ENCODE results near the gene SLCO1B3.

The SLCO1B3 gene

DNA sequence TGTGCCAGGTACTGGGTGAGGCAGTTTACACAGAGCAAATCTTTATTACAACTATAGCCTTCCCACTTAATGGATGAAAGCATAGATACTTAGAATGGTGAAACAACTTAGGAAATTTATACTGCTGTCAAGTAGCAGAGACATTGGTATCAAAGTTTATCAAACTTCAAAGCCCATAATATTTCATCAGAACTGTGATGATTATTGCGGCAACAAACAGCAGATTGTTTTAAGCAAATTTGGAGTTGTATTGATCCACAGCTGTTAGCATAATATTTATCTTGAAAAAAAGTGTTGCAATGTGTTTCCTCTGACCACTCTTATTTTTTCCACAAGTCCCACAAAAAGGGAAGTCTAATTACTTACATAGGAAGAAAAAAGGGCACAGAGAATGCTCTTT lies 2.0 kb upstream of the SLCO1B3 start:
- no peaks in the 10 kb centered on the region for H3K36me3 ChIP-seq (ENCODE audit: control insufficient read depth, insufficient read depth, low read length, severe bottlenecking)
- H3K27me3 ChIP-seq (replicated peaks; ENCODE audit: control insufficient read depth, insufficient read depth, low read length) = peaks cover 5% of the 10 kb centered on the region
- H3K9ac ChIP-seq (ENCODE audit: low read length) = no peak overlapping the region
- peaks cover 4% of the 10 kb centered on the region for H3K4me1 ChIP-seq (ENCODE audit: control insufficient read depth, insufficient read depth, low read length)
- no peak overlapping the region for H3K4me3 ChIP-seq (ENCODE audit: low read length)
- DNase-seq (ENCODE audit: low read depth) = no peak
- H3K9me3 ChIP-seq (ENCODE audit: control insufficient read depth, low read length) = no peaks in the 10 kb centered on the region

GRCh38 chr12:20815574-20815973 lies 5.1 kb downstream of the SLCO1B3 start:
- H3K4me1 ChIP-seq (ENCODE audit: control insufficient read depth, insufficient read depth, low read length) = no peaks in the 10 kb centered on the region
- no peak overlapping the region for H3K4me3 ChIP-seq (ENCODE audit: low read length)
- no peak for DNase-seq (ENCODE audit: low read depth)
- no peaks in the 10 kb centered on the region for H3K27me3 ChIP-seq (replicated peaks; ENCODE audit: control insufficient read depth, insufficient read depth, low read length)
- H3K9me3 ChIP-seq (ENCODE audit: control insufficient read depth, low read length) = no peaks in the 10 kb centered on the region
- no peak overlapping the region for H3K9ac ChIP-seq (ENCODE audit: low read length)
- no peaks in the 10 kb centered on the region for H3K36me3 ChIP-seq (ENCODE audit: control insufficient read depth, insufficient read depth, low read length, severe bottlenecking)

GRCh38 chr12:20822415-20822814 lies 11.9 kb downstream of the SLCO1B3 start:
- no peak for DNase-seq (ENCODE audit: low read depth)
- no peaks in the 10 kb centered on the region for H3K9me3 ChIP-seq (ENCODE audit: control insufficient read depth, low read length)
- no peak overlapping the region for H3K4me3 ChIP-seq (ENCODE audit: low read length)
- no peaks in the 10 kb centered on the region for H3K36me3 ChIP-seq (ENCODE audit: control insufficient read depth, insufficient read depth, low read length, severe bottlenecking)
- H3K27me3 ChIP-seq (replicated peaks; ENCODE audit: control insufficient read depth, insufficient read depth, low read length) = no peaks in the 10 kb centered on the region
- H3K9ac ChIP-seq (ENCODE audit: low read length) = no peak overlapping the region
- H3K4me1 ChIP-seq (ENCODE audit: control insufficient read depth, insufficient read depth, low read length) = no peaks in the 10 kb centered on the region

- H3K27me3 ChIP-seq (replicated peaks; ENCODE audit: control insufficient read depth, insufficient read depth, low read length) = no peaks in the 10 kb centered on the region
- H3K9ac ChIP-seq (ENCODE audit: low read length) = no peak overlapping the region
- no peak for DNase-seq (ENCODE audit: low read depth)
- no peaks in the 10 kb centered on the region for H3K9me3 ChIP-seq (ENCODE audit: control insufficient read depth, low read length)
- H3K36me3 ChIP-seq (ENCODE audit: control insufficient read depth, insufficient read depth, low read length, severe bottlenecking) = no peaks in the 10 kb centered on the region
- H3K4me1 ChIP-seq (ENCODE audit: control insufficient read depth, insufficient read depth, low read length) = no peaks in the 10 kb centered on the region
- no peak overlapping the region for H3K4me3 ChIP-seq (ENCODE audit: low read length)
Observed at GRCh38 chr12:20822925-20823324, 12.4 kb downstream of the SLCO1B3 start.

GRCh38 chr12:20829919-20830318 lies 19.4 kb downstream of the SLCO1B3 start:
- Histone ChIP-seq H3K9ac (ENCODE audit: low read length) (no peak overlapping the region), H3K4me1 (ENCODE audit: control insufficient read depth, insufficient read depth, low read length) (peaks cover 5% of the 10 kb centered on the region), H3K9me3 (ENCODE audit: control insufficient read depth, low read length) (no peaks in the 10 kb centered on the region), H3K36me3 (ENCODE audit: control insufficient read depth, insufficient read depth, low read length, severe bottlenecking) (no peaks in the 10 kb centered on the region), H3K27me3 (replicated peaks; ENCODE audit: control insufficient read depth, insufficient read depth, low read length) (no peaks in the 10 kb centered on the region), H3K4me3 (ENCODE audit: low read length) (no peak overlapping the region)
- DNase-seq (ENCODE audit: low read depth) = no peak

DNA sequence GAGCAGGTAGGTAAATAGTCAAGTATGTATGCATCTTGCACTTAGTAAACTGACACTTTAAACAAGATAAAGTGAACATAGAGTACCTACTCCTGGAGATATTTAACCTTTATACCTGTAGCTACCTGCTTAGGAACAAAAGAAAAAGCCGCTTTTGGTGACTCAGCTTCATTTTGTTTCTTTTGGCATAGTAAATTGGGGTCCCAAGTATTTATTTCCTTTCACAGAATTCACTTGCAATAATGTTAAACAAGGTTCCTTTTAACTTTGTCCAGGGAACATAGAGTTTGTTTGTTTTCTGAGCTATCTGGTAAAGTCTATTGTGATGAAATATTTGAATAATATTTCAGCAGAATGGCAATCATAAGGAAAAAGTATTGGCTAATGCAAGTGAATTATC lies 20.0 kb downstream of the SLCO1B3 start:
- Histone ChIP-seq H3K9ac (ENCODE audit: low read length) (no peak overlapping the region), H3K9me3 (ENCODE audit: control insufficient read depth, low read length) (no peaks in the 10 kb centered on the region), H3K36me3 (ENCODE audit: control insufficient read depth, insufficient read depth, low read length, severe bottlenecking) (no peaks in the 10 kb centered on the region), H3K4me1 (ENCODE audit: control insufficient read depth, insufficient read depth, low read length) (peaks cover 5% of the 10 kb centered on the region), H3K27me3 (replicated peaks; ENCODE audit: control insufficient read depth, insufficient read depth, low read length) (no peaks in the 10 kb centered on the region), H3K4me3 (ENCODE audit: low read length) (no peak overlapping the region)
- no peak for DNase-seq (ENCODE audit: low read depth)

GRCh38 chr12:20832911-20833310 lies 22.4 kb downstream of the SLCO1B3 start:
- Histone ChIP-seq H3K4me3 (ENCODE audit: low read length) (no peak overlapping the region), H3K27me3 (replicated peaks; ENCODE audit: control insufficient read depth, insufficient read depth, low read length) (no peaks in the 10 kb centered on the region), H3K36me3 (ENCODE audit: control insufficient read depth, insufficient read depth, low read length, severe bottlenecking) (no peaks in the 10 kb centered on the region), H3K9ac (ENCODE audit: low read length) (no peak overlapping the region), H3K9me3 (ENCODE audit: control insufficient read depth, low read length) (no peaks in the 10 kb centered on the region), H3K4me1 (ENCODE audit: control insufficient read depth, insufficient read depth, low read length) (peaks cover 5% of the 10 kb centered on the region)
- no peak for DNase-seq (ENCODE audit: low read depth)

- Histone ChIP-seq H3K4me1 (ENCODE audit: control insufficient read depth, insufficient read depth, low read length) (no peaks in the 10 kb centered on the region), H3K9me3 (ENCODE audit: control insufficient read depth, low read length) (peaks cover 23% of the 10 kb centered on the region), H3K27me3 (replicated peaks; ENCODE audit: control insufficient read depth, insufficient read depth, low read length) (no peaks in the 10 kb centered on the region), H3K9ac (ENCODE audit: low read length) (no peak overlapping the region), H3K4me3 (ENCODE audit: low read length) (no peak overlapping the region), H3K36me3 (ENCODE audit: control insufficient read depth, insufficient read depth, low read length, severe bottlenecking) (no peaks in the 10 kb centered on the region)
- DNase-seq (ENCODE audit: low read depth) = no peak
Observed at GRCh38 chr12:20852649-20853048, 42.1 kb downstream of the SLCO1B3 start.

GRCh38 chr12:20863056-20863455 lies 52.6 kb downstream of the SLCO1B3 start:
- DNase-seq (ENCODE audit: low read depth) = no peak
- no peaks in the 10 kb centered on the region for H3K4me1 ChIP-seq (ENCODE audit: control insufficient read depth, insufficient read depth, low read length)
- H3K36me3 ChIP-seq (ENCODE audit: control insufficient read depth, insufficient read depth, low read length, severe bottlenecking) = no peaks in the 10 kb centered on the region
- no peak overlapping the region for H3K4me3 ChIP-seq (ENCODE audit: low read length)
- H3K27me3 ChIP-seq (replicated peaks; ENCODE audit: control insufficient read depth, insufficient read depth, low read length) = no peaks in the 10 kb centered on the region
- no peak overlapping the region for H3K9ac ChIP-seq (ENCODE audit: low read length)
- H3K9me3 ChIP-seq (ENCODE audit: control insufficient read depth, low read length) = no peaks in the 10 kb centered on the region

- Histone ChIP-seq H3K4me1 (ENCODE audit: control insufficient read depth, insufficient read depth, low read length) (no peaks in the 10 kb centered on the region), H3K27me3 (replicated peaks; ENCODE audit: control insufficient read depth, insufficient read depth, low read length) (no peaks in the 10 kb centered on the region), H3K9me3 (ENCODE audit: control insufficient read depth, low read length) (no peaks in the 10 kb centered on the region), H3K4me3 (ENCODE audit: low read length) (no peak overlapping the region), H3K36me3 (ENCODE audit: control insufficient read depth, insufficient read depth, low read length, severe bottlenecking) (no peaks in the 10 kb centered on the region), H3K9ac (ENCODE audit: low read length) (no peak overlapping the region)
- DNase-seq (ENCODE audit: low read depth) = no peak
Observed at GRCh38 chr12:20865873-20866272, 55.4 kb downstream of the SLCO1B3 start.

DNA sequence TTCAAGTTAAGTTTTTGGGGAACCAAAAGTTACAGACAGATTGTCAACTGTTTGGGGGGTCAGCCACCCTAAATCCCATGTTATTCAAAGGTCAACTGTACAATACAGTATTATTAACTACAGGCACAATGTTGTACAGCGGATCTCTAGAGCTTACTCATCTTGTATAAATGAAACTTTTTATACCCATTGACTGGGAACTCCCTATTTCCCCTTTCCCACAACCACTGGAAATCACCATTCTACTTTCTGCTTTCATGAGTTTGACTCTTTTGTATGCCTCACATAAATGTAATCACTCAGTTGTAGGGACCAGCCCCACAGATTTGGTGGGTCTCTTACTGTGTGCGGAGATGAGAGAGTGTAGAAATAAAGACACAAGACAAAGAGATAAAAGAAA lies 57.8 kb downstream of the SLCO1B3 start:
- Histone ChIP-seq H3K9ac (ENCODE audit: low read length) (no peak overlapping the region), H3K9me3 (ENCODE audit: control insufficient read depth, low read length) (no peaks in the 10 kb centered on the region), H3K4me1 (ENCODE audit: control insufficient read depth, insufficient read depth, low read length) (no peaks in the 10 kb centered on the region), H3K27me3 (replicated peaks; ENCODE audit: control insufficient read depth, insufficient read depth, low read length) (no peaks in the 10 kb centered on the region), H3K4me3 (ENCODE audit: low read length) (no peak overlapping the region), H3K36me3 (ENCODE audit: control insufficient read depth, insufficient read depth, low read length, severe bottlenecking) (no peaks in the 10 kb centered on the region)
- no peak for DNase-seq (ENCODE audit: low read depth)

GRCh38 chr12:20883288-20883687 lies 72.8 kb downstream of the SLCO1B3 start:
- H3K9me3 ChIP-seq (ENCODE audit: control insufficient read depth, low read length) = peaks cover 4% of the 10 kb centered on the region
- H3K4me1 ChIP-seq (ENCODE audit: control insufficient read depth, insufficient read depth, low read length) = peaks cover 7% of the 10 kb centered on the region
- no peak overlapping the region for H3K4me3 ChIP-seq (ENCODE audit: low read length)
- no peaks in the 10 kb centered on the region for H3K36me3 ChIP-seq (ENCODE audit: control insufficient read depth, insufficient read depth, low read length, severe bottlenecking)
- H3K27me3 ChIP-seq (replicated peaks; ENCODE audit: control insufficient read depth, insufficient read depth, low read length) = no peaks in the 10 kb centered on the region
- no peak for DNase-seq (ENCODE audit: low read depth)
- no peak overlapping the region for H3K9ac ChIP-seq (ENCODE audit: low read length)

All from adipocyte (in vitro differentiated cells).